HG02642 (cell line): ENCODE measurements around the gene RPS23.
"Not testable (repeated sequence)": the region's sequence is repeated elsewhere in the genome, so short reads cannot be mapped to it uniquely, and the experiment has no call there.

ENCODE experiments used
- ATAC-seq: cut with Tn5 transposase; IDR thresholded peaks from one replicate; pipeline ENCODE4 v1.9.1; 2021; ENCODE audit warnings: mild to moderate bottlenecking; ENCODE audit not compliant: unreplicated experiment, poor library complexity

The RPS23 gene

DNA sequence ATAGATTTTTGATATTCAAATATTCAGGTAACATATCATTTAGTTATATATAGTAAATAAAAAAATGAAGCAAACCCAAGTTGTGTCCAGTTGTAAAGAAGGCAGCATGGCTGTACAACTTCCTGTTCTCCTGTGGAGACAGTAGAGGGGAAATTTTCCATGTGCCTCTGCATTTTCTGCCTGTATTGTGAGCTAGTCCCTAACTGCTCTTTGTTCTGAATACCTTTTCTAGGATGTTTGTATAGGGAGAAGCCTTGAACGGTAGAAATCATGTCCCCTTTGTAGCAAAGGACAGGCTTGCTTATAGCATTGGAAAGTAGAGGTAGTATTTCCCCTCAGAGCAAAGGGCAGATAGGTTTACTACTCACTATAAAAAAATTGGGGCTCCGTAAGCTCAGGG lies 13.3 kb upstream of the RPS23 start:
- ATAC-seq = no peak

- ATAC-seq = no peak
These were observed 12.8 kb upstream of the RPS23 start for GRCh38 chr5:82290908-82291307.

DNA sequence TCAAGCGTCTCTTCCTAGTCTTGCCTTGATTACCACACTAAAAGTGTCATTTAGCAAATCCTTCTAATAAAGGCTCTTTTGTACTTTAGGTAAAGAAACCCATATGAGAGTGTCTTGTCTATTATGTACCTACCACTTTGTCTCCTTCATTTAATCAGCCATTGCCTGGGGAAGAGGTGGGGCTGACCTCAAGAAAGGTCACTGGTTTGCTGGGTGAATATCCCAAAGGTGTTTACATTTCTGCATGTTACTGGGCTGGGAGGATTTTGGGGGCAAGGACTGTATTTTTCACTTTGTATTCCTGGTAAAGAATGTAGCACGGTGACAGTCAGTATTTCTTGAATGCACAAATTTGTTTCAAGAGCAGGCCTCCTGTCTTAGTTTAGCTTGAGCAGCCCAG lies 11.9 kb upstream of the RPS23 start:
- no peak for ATAC-seq

DNA sequence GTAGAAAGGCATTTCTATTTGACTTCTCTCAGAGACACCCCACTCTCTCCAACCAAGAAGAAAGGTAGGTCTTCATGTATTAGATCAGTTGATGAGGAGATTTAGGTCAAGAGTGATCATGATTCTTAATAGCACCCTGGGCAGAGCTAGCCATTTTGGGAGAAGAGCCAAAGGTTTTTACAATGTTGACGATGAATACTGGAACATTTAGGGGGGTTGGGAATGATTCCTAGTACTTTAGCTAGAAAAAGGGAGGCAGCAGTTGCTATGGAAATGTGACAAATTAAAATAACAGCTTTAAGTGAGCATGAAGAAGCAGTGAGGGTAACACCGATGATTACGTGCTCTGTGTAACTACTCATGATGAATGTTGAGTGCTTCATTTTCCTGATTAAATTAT lies 9.5 kb upstream of the RPS23 start:
- ATAC-seq = no peak

GRCh38 chr5:82285206-82285605 lies 7.1 kb upstream of the RPS23 start:
- no peak for ATAC-seq

DNA sequence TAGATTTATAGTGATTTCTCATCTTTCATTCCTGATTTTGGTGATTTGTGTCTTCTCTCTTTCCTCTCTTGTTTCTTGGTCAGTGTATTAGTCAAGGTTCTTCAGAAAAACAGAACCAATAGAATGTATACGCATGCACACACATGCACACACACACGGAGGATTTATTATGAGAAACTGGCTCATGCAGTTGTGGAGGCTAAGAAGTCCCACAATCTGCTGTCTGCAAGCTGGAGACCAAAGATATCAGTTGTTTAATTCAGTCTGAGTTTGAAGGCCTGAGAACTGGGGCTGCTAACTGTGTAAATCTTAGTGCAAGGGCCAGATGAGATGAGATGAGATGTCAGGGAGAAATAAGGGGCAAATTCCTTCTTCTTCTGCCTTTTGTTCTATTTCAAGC lies 5.7 kb upstream of the RPS23 start:
- ATAC-seq = no peak

GRCh38 chr5:82278711-82279370 lies 687 bp upstream of the RPS23 start:
- ATAC-seq = no peak

DNA sequence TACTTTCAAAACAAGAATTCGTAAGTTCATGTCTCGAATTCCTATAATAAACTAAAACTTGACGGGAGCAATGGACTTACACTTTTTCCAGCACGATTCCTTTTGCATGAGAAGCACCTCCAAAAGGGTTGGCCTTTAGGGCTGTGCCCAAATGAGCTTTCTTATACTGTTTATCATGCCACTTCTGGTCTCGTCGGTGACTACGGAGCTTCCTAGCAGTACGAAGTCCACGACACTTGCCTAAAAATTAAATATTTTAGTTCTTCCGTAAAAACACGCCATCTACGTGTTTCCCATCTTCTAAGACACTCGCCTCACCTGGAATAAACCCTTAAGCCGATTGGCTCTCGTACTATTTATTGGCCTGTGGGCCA lies 554 bp downstream of the RPS23 start:
- no peak for ATAC-seq

GRCh38 chr5:82276800-82277612 lies 1.1 kb downstream of the RPS23 start:
- ATAC-seq = no peak

DNA sequence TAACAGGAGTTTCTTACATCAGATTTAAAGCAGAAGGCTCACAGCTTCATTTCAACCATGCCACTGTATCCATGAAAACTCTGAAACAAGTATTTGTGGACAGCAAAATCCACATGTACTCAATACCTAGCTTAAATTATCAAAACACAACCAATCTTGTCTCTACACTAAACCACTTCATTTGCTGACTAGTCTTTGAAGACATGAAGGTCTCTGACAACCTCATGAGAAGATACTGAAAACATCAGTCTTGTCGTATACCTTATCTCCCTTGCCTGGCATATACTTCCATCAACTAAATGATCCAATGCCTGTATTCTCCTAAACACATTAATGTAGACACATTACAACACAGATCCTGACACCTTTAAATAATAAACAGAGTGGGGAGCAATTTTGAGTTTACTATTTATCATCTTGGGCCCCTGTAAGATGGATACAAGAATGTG lies 2.9 kb downstream of the RPS23 start:
- ATAC-seq = no peak

GRCh38 chr5:82274343-82275211 lies 3.6 kb downstream of the RPS23 start:
- no peak for ATAC-seq

GRCh38 chr5:82273426-82273825 lies 4.7 kb downstream of the RPS23 start:
- ATAC-seq = not testable (repeated sequence)

DNA sequence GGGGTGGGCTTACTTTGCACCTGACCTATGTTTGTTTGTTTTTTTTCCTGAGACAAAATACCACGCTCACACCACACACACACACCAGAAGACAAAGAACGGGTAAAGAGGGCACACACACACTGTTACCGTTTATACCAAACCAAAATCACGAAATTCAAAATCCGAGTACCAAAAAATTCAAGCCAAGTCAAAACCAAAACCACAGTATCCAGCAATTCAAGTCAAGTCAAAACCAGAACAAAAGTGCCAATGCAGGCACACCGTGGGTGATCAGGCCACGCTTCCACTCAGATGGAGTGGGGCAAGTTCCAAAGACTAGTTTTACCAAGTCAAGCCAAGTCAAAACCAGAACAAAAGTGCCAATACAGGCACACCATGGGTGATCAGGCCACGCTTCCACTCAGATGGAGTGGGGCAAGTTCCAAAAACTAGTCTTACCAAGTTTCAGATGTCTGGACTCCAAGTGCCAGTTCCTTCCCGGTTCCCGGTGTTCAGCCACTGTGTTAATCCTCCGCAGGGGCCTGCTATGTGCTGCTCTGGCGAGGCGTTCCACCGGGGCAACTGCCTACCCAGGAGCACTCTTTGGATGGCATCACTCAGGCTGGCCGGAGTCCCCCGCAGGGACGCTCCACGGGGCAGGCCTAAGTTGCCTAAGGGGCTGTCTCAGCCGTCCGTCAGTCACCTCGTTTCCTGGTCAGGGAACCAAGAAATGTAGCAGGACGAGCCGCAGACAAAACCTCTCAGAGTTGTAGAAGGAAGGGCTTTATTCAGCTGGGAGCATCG lies 5.4 kb downstream of the RPS23 start:
- ATAC-seq = not testable (repeated sequence)

- ATAC-seq = not testable (repeated sequence)
These were observed 8.8 kb downstream of the RPS23 start for GRCh38 chr5:82269363-82269762.

GRCh38 chr5:82267297-82267933 lies 10.7 kb downstream of the RPS23 start:
- not testable (repeated sequence) for ATAC-seq

GRCh38 chr5:82265047-82265446 lies 13.1 kb downstream of the RPS23 start:
- ATAC-seq = no peak

- ATAC-seq = no peak
These were observed 18.9 kb downstream of the RPS23 start for GRCh38 chr5:82259172-82259800.

DNA sequence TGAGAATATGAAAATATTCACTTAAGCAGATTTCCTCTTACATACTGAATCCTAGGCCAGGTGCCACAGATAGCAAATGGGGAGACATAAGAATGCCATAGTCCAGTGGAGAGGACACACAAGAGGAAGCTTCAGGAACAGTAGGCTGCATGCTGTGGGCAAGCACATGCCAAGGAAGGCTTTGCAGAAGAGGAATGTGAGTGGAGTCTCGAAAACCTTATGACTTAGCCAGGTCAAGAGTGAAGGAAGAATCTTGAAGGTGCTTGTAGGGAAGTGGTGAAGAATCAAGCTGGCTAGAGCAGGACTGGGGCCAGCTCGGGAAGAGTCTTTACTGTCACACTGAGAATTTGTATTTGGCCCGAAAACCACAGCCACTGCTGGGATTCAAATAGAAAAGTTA lies 20.4 kb downstream of the RPS23 start:
- ATAC-seq = no peak

DNA sequence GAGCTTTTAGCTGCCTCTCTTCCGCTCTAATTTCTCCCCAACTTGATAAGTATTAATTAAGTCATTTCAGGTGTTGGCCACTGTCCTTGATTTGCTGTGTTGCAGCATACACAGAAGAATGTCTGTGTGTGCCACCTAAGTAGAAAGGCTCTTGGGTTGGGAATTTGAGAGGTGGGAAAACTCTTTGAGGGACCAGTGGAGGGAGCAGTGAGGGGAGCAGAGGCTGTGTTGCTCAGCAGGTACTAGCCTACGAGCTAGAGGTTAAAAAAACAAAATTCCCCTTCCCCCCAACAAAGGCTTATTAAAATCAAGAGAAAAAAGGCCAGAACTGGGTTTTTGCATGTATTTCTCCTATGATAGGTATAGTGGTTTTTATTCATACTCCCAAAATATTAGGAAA lies 20.9 kb downstream of the RPS23 start:
- ATAC-seq = no peak
